GM18517 (cell line): ENCODE results near the gene EXD2.
"Not testable (repeated sequence)": the region's sequence is repeated elsewhere in the genome, so short reads cannot be mapped to it uniquely, and the experiment has no call there.

Source experiments
- ATAC-seq: cut with Tn5 transposase; IDR thresholded peaks from one replicate; pipeline ENCODE4 v1.9.1; 2021; ENCODE audit warnings: mild to moderate bottlenecking, moderate library complexity; ENCODE audit not compliant: unreplicated experiment

EXD2 gene

GRCh38 chr14:69193721-69194120 lies 2.4 kb downstream of the EXD2 start:
- ATAC-seq = no peak

GRCh38 chr14:69199786-69200185 lies 8.5 kb downstream of the EXD2 start:
- no peak for ATAC-seq

DNA sequence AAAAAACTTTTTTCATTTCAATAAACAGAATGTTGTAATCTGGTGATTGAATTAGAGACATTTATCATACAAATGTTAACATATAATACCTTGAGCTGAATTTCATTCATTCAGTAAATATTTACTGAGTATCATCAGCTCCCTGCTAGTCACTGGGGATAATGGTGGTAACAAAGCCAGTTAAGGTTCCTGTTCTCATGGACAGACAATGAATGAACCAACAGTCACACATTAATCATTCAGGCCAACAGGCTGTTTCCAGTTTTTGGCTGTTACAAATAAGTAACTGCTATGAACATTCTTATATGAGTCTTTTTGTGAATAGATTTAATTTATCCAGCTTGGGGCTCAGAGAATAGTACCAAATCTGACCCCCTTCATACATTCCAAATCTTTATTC lies 13.5 kb downstream of the EXD2 start:
- ATAC-seq = no peak

GRCh38 chr14:69207435-69208041 lies 16.2 kb downstream of the EXD2 start:
- ATAC-seq = no peak

GRCh38 chr14:69208666-69209065 lies 17.4 kb downstream of the EXD2 start:
- ATAC-seq = no peak

- no peak for ATAC-seq
Observed at GRCh38 chr14:69214393-69214792, 23.1 kb downstream of the EXD2 start.

GRCh38 chr14:69217663-69218062 lies 26.4 kb downstream of the EXD2 start:
- not testable (repeated sequence) for ATAC-seq

DNA sequence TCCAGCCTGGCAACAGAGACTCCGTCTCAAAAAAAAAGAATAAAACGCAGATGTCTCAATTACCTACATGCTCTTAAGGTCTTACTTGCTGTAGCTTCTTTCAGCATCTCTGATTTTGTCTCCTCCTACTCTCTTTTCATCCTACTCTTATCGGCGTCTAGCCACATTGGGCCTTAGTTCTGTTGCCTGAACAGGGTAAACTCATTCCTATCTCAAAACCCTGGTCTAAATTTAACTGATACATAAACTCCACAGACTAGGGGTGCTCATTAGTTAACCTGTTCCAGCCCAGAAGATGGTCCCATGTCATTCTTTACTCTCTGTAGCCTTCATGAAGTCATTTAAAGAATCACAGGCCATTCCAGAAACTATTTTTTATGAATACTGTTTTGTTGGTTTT lies 33.6 kb downstream of the EXD2 start:
- ATAC-seq = no peak

DNA sequence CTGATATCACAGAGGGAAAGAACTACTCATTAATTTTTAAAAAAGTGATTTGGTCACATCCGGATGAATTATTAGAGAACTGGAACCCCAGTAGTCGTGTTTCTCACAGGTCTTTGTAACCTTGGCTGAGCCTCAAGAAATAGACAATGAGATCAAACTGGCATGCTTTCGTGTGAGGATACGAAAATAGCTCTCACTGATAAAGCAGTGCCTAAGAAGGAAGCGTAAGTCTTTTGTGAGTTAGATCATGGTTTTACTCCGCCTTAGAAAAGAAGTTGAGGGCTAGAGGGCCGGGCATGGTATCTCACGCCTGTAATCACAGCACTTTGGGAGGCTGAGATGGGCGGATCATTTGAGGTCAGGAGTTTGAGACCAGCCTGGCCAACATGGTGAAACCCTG lies 34.9 kb downstream of the EXD2 start:
- ATAC-seq = no peak

DNA sequence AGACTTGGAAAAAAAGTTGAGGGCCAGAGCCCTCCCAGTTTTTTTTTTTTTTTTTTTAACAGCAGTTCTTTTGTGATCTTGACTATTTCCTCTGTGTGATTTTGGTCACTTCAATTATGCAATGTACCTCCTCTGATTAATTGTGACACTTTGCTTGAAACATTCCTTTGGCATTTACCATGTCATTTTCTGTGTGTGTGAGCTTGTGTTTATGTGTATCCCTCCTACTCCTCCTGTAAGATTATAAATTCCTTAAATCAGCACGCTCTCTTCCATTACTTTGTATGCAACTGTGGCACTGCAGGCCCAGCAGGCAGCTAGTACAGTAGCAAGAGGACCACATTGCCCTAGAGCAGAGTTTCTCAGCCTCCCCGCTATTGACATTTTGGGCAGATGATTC lies 35.4 kb downstream of the EXD2 start:
- ATAC-seq = no peak

DNA sequence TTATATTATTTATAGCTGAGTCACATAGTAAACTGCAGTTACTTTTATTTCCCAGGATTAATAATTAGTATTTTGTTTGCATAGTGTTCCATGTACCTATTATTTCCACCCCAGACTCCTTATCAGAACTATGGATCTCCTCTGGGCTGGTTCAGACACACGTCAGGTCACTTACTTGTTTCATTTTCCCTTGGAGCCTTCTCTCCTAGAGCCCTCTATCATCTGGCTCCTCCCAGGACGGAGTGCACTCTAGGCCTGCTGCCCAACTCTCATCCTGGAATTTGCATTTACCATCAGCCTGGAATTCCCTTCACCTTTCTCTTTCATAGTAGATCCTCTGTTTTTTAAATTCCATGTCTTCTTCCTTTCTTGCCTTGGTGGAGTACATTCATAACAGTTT lies 40.2 kb downstream of the EXD2 start:
- no peak for ATAC-seq

DNA sequence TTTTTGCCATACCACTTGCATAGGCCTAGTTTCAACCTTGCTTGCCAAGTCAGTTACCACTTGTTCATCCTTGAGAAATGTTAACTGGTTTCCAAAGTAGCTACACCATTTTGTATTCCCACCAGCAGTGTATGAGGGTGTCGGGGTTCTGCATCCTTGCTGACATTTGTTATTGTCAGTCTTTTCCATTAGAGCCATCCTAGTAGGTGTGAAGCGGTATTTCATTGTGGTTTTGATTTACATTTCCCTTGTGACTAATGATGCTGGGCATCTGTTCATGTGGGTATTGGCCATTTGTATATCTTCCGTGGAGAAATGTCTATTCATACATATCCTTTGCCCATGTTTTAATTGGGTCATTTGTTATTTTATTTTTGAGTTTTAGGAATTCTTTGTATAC lies 41.1 kb downstream of the EXD2 start:
- ATAC-seq = no peak

- no peak for ATAC-seq
Observed at GRCh38 chr14:69234106-69234505, 42.8 kb downstream of the EXD2 start.

DNA sequence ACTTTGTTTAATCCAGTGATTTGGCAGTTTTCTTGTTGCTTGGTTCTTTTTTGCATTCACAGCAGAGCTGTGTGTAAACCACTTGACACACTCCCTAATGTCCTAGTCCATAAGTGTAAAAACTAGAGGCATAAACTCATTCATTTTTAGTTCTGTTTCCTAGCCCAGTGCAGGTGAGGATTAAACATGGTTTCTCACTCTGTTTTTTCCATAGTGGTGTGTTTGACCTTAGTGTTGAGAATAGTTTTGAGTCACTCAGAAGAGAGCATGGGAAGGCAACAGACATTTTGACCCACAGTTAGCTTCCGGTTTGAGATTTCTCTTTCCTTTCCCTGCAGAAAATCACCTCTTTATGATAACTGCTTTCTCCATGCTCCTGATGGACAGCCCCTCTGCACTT lies 44.4 kb downstream of the EXD2 start:
- no peak for ATAC-seq

GRCh38 chr14:69237142-69237541 lies 45.8 kb downstream of the EXD2 start:
- no peak for ATAC-seq

DNA sequence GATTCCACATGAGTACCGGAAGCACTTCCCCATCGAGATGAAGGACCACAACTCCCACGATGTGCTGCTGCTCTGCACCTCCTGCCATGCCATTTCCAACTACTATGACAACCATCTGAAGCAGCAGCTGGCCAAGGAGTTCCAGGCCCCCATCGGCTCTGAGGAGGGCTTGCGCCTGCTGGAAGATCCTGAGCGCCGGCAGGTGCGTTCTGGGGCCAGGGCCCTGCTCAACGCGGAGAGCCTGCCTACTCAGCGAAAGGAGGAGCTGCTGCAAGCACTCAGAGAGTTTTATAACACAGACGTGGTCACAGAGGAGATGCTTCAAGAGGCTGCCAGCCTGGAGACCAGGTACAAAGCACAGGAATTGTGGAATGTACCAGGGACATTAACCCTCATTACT lies 46.3 kb downstream of the EXD2 start:
- ATAC-seq = no peak

GRCh38 chr14:69238883-69239282 lies 47.6 kb downstream of the EXD2 start:
- ATAC-seq = no peak

GRCh38 chr14:69240527-69241173 lies 49.4 kb downstream of the EXD2 start:
- ATAC-seq = no peak

DNA sequence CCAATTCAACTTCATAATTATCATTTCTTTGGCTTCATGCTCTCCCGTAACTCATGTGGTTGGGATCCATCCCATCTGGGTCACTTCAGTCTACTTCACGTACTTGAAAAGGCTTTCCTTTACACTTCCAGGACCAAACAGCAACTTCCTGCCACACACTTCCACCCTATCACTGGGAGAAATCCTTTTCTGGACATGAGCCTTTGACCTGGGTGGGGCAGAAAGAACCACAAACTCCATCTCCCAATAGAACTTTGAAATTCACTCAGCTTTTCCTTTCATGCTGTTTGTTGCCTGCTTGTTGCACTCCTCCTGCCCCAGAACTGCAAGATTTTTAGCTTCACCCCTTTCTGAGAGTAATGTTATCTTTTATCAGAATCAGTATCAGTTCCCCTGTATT lies 50.3 kb downstream of the EXD2 start:
- no peak for ATAC-seq

GRCh38 chr14:69242311-69243224 lies 51.3 kb downstream of the EXD2 start:
- no peak for ATAC-seq

DNA sequence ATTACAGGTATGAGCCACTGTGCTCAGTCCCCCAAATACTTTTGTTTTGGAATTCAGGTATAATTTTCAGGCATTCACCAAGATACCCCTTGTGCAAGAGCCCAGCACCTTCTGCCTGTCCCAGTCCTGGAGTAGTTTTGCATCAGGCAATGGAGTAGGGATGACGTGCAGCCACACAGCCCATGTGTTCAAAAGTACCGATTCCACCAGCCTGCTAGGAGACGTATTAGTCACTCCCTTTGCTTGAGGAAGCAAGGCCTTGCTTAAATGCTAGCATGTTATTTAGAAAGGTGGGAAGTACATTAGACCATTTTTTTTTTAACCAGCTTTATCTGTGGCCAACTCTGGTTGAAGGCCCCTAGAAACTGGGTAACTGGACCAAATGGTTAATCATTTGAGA lies 53.6 kb downstream of the EXD2 start:
- ATAC-seq = no peak

DNA sequence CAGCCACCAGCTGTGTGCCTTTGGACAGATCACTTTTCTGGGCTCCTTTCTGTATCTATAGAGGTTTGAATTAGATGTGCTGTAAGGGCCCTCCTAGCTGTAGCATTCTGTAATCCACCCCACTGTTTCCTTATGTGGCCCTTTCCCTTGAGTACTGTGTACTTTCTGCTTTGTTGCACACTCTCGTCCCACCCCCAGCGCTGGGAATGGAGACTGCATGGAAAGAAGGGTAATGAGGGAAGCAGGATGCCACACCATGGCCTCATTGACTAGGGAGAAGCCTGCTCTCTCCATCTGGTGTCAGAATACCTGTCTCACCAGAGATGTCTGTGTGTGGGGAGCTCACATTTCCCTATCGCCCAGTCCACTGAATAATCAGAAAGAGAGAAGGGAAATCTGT lies 55.0 kb downstream of the EXD2 start:
- ATAC-seq = no peak
